Testis (tissue), 3 donors: Measurements from ENCODE around the gene TBRG1. TPM values are rescaled to one million over a fixed set of nuclear protein-coding genes. Genes with fewer than 3 reads are reported as not detected.
"Not testable (repeated sequence)": the region's sequence is repeated elsewhere in the genome, so short reads cannot be mapped to it uniquely, and the experiment has no call there.

Experiments
- DNase-seq: peaks from one replicate; pipeline ENCODE4 v3.0.0-alpha.2; 2019
- H3K27ac ChIP-seq, 2 donors: fragments of 200-600 bp; sonication (generic); one replicate each; pipeline ENCODE4 v1.5.1; 2019
- H3K27me3 ChIP-seq: fragments of 200-600 bp; sonication (generic); one replicate; pipeline ENCODE4 v1.5.1; 2019
- H3K36me3 ChIP-seq: fragments of 200-600 bp; sonication (generic); one replicate; pipeline ENCODE4 v1.5.1; 2017; ENCODE audit warnings: low read depth; ENCODE audit errors: missing control alignments
- H3K4me1 ChIP-seq: fragments of 200-600 bp; sonication (generic); one replicate; pipeline ENCODE4 v1.5.1; 2019
- H3K4me3 ChIP-seq, 2 donors: fragments of 200-600 bp; sonication (generic); one replicate each; pipeline ENCODE4 v1.5.1; 2017 to 2019
- H3K9me3 ChIP-seq: fragments of 200-600 bp; sonication (generic); one replicate; pipeline ENCODE4 v1.5.1; 2017
- POLR2A ChIP-seq: fragments of 450-650 bp; IDR thresholded peaks from one replicate; pipeline ENCODE4 v1.6.1; 2017; ENCODE audit warnings: antibody characterized with exemption, mild to moderate bottlenecking, moderate library complexity
- WGBS, 2 donors: methylation state at CpG; one replicate each; pipeline ENCODE4 v1.1.5; 2018; 5-methylcytosine and 5-hydroxymethylcytosine counted together
- intact Hi-C: fragments of 100-400 bp; cut with DNase I; formaldehyde crosslinking; loops from one replicate; pipeline ENCODE4 v1.15.1; 2023; ENCODE audit warnings: low total_unique reads
- polyA plus RNA-seq: library from polyadenylated mRNA; stranded (reverse); fragments of 350-450 nt; fragmentation: Illumina TruSeq; extraction: RNeasy Lipid Tissue Mini Kit (QIAGEN cat#74804); gene quantifications from one replicate; pipeline ENCODE4 v1.2.3, GENCODE V29; 2014; ENCODE audit warnings: low read depth, low replicate concordance; ENCODE audit not compliant: insufficient read depth
- total RNA-seq, 2 donors: library from RNA; depleted of rRNA; stranded (reverse); fragments of >200 nt; gene quantifications; one replicate each; pipeline ENCODE4 v1.2.3, GENCODE V29; 2016
- TF ChIP-seq, protein P1 (sequence below), 3 experiments: fragments of 450-650 bp in 2 of 3; fragments of 200-600 bp in 1 of 3; sonication (generic) in 1 of 3; IDR thresholded peaks; one replicate each; pipeline ENCODE4 v1.5.1; 2016 to 2019; ENCODE audit warnings: antibody characterized with exemption in 3 of 3, mild to moderate bottlenecking in 2 of 3, moderate library complexity in 1 of 3

The TBRG1 gene
- total and polyA plus RNA-seq, 3 donors from 2014 or later: 25.2 to 38.8 (median 35.7) TPM

DNA sequence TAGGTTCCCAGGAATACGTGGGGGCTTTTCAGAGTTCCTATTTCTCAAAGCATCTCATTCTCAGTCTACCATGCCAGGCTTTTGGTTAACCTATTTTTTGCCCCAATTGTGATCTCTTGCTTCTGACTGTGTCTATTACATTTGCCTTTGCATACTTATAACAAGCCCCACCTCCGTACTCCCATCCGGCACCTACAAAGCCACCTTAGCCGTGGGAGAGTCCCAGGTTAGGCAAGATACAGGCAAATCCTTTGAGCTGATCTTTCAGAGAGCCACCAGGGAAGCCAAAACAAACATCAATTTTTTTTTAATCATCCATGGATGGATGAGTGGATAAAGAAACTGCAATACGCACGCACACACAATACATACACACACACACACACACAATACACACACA is 30.0 kb upstream of the TBRG1 start:
- Histone ChIP-seq H3K4me1 (no peaks in the 10 kb centered on the region), H3K4me3 (no peak overlapping the region), H3K27me3 (no peaks in the 10 kb centered on the region), H3K27ac (no peak overlapping the region), H3K36me3 (no peaks in the 10 kb centered on the region), H3K9me3 (no peaks in the 10 kb centered on the region)
- TF ChIP-seq, protein P1, sequence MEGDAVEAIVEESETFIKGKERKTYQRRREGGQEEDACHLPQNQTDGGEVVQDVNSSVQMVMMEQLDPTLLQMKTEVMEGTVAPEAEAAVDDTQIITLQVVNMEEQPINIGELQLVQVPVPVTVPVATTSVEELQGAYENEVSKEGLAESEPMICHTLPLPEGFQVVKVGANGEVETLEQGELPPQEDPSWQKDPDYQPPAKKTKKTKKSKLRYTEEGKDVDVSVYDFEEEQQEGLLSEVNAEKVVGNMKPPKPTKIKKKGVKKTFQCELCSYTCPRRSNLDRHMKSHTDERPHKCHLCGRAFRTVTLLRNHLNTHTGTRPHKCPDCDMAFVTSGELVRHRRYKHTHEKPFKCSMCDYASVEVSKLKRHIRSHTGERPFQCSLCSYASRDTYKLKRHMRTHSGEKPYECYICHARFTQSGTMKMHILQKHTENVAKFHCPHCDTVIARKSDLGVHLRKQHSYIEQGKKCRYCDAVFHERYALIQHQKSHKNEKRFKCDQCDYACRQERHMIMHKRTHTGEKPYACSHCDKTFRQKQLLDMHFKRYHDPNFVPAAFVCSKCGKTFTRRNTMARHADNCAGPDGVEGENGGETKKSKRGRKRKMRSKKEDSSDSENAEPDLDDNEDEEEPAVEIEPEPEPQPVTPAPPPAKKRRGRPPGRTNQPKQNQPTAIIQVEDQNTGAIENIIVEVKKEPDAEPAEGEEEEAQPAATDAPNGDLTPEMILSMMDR (IDR thresholded peaks at IDR 0.05): no peak
- no peak for TF ChIP-seq POLR2A
- DNase-seq: no peak
- 60 to 77% methylated on average over 6 of the region's 6 CpGs for WGBS, 2 donors
- intact Hi-C loops: no loop called here

DNA sequence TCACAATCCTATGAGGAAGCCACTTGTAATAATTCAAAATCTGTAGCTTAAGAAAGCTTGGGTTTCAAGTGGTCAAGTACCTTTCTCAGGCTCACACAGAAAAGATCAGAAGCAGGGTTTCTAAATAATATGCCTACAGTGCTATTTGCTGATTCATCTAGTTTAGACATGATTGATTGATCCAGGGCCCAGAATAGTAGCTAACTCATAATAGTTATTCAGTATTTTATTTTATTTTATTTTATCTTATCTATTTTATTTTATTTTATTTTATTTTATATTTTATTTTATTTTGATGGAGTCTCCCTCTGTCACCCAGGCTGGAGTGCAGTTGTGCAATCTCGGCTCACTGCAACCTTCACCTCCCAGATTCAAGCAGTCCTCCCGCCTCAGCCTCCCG is 27.4 kb upstream of the TBRG1 start:
- 88 to 97% methylated on average over 3 of the region's 3 CpGs for WGBS, 2 donors
- no peak for DNase-seq
- no peaks in the 10 kb centered on the region for H3K9me3 ChIP-seq
- intact Hi-C loops: no loop called here
- no peak overlapping the region for H3K4me3 ChIP-seq
- H3K4me1 ChIP-seq: no peaks in the 10 kb centered on the region
- no peaks in the 10 kb centered on the region for H3K27me3 ChIP-seq
- H3K27ac ChIP-seq: no peak overlapping the region
- H3K36me3 ChIP-seq: no peaks in the 10 kb centered on the region
- TF ChIP-seq, protein P1 (IDR thresholded peaks at IDR 0.05): no peak
- no peak for TF ChIP-seq POLR2A

DNA sequence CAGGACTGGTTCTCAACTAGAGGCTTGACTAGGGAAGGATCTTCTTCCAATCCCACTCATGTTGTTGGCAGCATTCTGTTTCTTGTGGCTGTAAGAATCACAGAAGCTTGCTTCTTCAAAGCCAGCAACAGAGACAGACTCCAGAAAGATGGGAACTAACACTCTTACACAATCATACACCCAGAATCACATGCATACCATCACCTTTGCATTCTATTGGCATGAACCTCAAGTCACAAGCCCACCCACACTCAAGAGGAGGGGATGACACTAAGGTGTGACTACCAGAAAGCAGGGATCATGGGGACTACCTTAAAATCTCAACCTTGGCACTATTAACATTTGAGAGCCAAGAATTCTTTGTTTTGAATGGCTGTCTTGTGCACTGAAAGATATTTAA is 25.0 kb upstream of the TBRG1 start:
- Histone ChIP-seq H3K4me1 (no peaks in the 10 kb centered on the region), H3K4me3 (no peak overlapping the region), H3K27me3 (no peaks in the 10 kb centered on the region), H3K36me3 (no peaks in the 10 kb centered on the region), H3K9me3 (no peaks in the 10 kb centered on the region), H3K27ac (no peak overlapping the region)
- DNase-seq: no peak
- intact Hi-C loops: no loop called here
- TF ChIP-seq POLR2A: no peak
- TF ChIP-seq, protein P1 (IDR thresholded peaks at IDR 0.05): no peak

DNA sequence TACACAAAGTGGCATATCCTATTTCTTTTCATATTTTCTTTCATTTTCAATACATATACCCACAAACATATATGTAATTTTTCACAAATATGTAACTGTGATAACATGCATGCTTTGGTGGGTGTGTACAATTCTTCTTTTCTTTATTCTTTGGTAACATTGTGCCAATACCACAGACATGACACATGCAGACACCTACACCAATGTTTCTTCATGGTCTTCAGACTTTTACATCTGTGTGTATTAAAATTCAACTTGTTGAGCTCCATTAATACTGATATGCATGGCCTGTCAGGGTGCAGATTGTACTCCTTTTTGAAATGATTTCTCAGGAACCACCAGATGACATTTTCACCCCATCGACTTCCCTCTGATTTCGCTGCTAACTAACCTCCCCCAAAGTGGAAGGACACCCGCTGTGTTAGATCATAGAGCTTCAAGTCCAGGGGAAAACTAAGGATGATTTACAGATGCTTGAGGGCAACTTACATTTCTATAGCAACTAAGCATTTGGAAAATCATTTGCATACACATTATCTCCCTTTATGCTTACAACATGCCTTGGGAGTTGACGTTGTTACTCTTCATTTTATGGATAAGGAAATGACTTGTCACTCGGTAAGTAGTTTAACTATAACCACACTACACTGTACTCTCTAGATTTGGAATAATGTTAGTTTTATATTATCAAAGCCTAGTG is 21.9 kb upstream of the TBRG1 start:
- DNase-seq: no peak
- no peak overlapping the region for H3K27ac ChIP-seq
- no peaks in the 10 kb centered on the region for H3K36me3 ChIP-seq
- no peak overlapping the region for H3K4me3 ChIP-seq
- TF ChIP-seq, protein P1 (IDR thresholded peaks at IDR 0.05): no peak
- TF ChIP-seq POLR2A: no peak
- no peaks in the 10 kb centered on the region for H3K27me3 ChIP-seq
- intact Hi-C loops: no loop called here
- H3K4me1 ChIP-seq: no peaks in the 10 kb centered on the region
- H3K9me3 ChIP-seq: no peaks in the 10 kb centered on the region
- WGBS, 2 donors: 64 to 67% methylated on average over 5 of the region's 5 CpGs

DNA sequence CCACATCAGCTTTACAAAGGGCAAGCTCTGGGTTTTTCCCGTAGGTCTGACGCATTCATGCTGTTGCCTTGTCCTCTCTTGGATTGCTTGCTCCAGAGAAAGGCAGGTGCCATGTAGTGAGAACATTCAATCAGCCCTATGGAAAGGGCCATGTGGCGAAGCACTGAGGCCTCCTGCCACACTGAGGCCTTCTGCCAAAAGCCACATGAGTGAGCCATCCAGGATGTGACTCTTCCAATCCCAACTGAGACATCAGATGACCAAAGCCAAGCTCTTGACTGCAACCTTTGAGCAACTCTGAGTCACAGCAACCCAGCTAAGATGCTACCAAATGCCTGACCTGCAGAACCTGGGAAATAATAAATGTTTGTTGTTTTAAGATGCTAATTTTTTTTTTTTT is 20.5 kb upstream of the TBRG1 start:
- no peaks in the 10 kb centered on the region for H3K27me3 ChIP-seq
- H3K4me1 ChIP-seq: no peaks in the 10 kb centered on the region
- H3K27ac ChIP-seq: no peak overlapping the region
- DNase-seq: no peak
- H3K36me3 ChIP-seq: no peaks in the 10 kb centered on the region
- no peaks in the 10 kb centered on the region for H3K9me3 ChIP-seq
- 91 to 96% methylated on average over 3 of the region's 3 CpGs for WGBS, 2 donors
- intact Hi-C loops: no loop called here
- no peak overlapping the region for H3K4me3 ChIP-seq
- no peak for TF ChIP-seq POLR2A
- TF ChIP-seq, protein P1 (IDR thresholded peaks at IDR 0.05): no peak

DNA sequence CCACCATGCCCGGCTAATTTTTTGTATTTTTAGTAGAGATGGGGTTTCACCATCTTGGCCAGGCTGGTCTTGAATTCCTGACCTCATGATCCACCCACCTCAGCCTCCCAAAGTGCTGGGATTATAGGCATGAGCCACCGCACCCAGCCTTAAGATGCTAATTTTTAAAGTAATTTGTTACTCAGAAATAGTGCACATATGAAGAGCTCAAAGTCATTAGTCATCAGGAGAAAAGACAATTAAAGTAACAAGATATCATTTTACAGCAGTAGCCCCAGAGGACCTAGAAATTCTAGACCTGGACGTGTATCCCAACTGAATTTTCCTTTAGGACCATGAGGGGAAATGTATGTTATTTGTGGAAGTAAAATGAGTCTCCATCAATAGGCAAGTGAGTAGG is 19.9 kb upstream of the TBRG1 start:
- DNase-seq, intact Hi-C loops: not testable (repeated sequence)

More for the DNA sequence above, 19.9 kb upstream of the TBRG1 start:
- not testable (repeated sequence) for H3K4me3 ChIP-seq, H3K27ac ChIP-seq, H3K9me3 ChIP-seq, H3K36me3 ChIP-seq, H3K4me1 ChIP-seq, H3K27me3 ChIP-seq
- 83 to 90% methylated on average over 3 of the region's 3 CpGs for WGBS, 2 donors
